PFSK-1 (cell line): ENCODE results near the gene GCNA.
A peak's percentile ranks its signal among the peaks of the same experiment; 100 is the strongest.

Experiments used
- FOXP2 ChIP-seq: optimal IDR thresholded peaks from 2 replicates; pipeline ENCODE3; 2011; ENCODE audit warnings: borderline replicate concordance, control low read depth, inconsistent platforms; ENCODE audit not compliant: insufficient read depth; ENCODE audit errors: extremely low read length, extremely low read depth
- POLR2AphosphoS5 ChIP-seq: IDR thresholded peaks from 2 replicates; pipeline ENCODE4 v1.6.1; 2012; ENCODE audit warnings: low read depth, mild to moderate bottlenecking, control low read depth, low read length, moderate library complexity
- REST ChIP-seq, 2 experiments: IDR thresholded peaks; 2 replicates each; pipeline versions ENCODE4 v1.6.1 to v1.8.0; 2011 to 2012; ENCODE audit warnings: low read depth in 2 of 2, low read length in 2 of 2, control low read depth in 1 of 2, inconsistent platforms in 1 of 2, mild to moderate bottlenecking in 1 of 2, moderate library complexity in 1 of 2; ENCODE audit not compliant: insufficient read depth in 1 of 2
- SIN3A ChIP-seq: IDR thresholded peaks from 2 replicates; pipeline ENCODE4 v1.6.1; 2012; ENCODE audit warnings: mild to moderate bottlenecking, low read length, moderate library complexity, borderline replicate concordance; ENCODE audit not compliant: insufficient read depth
- TAF1 ChIP-seq: IDR thresholded peaks from 2 replicates; pipeline ENCODE4 v1.6.1; 2012; ENCODE audit warnings: low read length, control low read depth, borderline replicate concordance; ENCODE audit not compliant: insufficient read depth

The GCNA gene

GRCh38 chrX:71533851-71534561 lies 44.2 kb upstream of the GCNA start:
- TF ChIP-seq FOXP2 (no peak), REST (IDR thresholded peaks at IDR 0.05; ENCODE audit: insufficient read depth in 1 of 2, low read depth in 2 of 2, low read length in 2 of 2) (no peak), TAF1 (no peak), SIN3A (peak; percentile 31; the same call in 1 of the 2 replicates), POLR2AphosphoS5 (no peak)

- no peak for TF ChIP-seq SIN3A
Observed at GRCh38 chrX:71534773-71535544, 43.3 kb upstream of the GCNA start.

- no peak for TF ChIP-seq FOXP2
- no peak for TF ChIP-seq POLR2AphosphoS5
- no peak for TF ChIP-seq SIN3A
- TF ChIP-seq REST (IDR thresholded peaks at IDR 0.05; ENCODE audit: insufficient read depth in 1 of 2, low read depth in 2 of 2, low read length in 2 of 2), result no peak
- TF ChIP-seq TAF1, result no peak
Observed at GRCh38 chrX:71536285-71536684, 42.0 kb upstream of the GCNA start.

- TF ChIP-seq FOXP2, result no peak
- TF ChIP-seq SIN3A, result no peak
- TF ChIP-seq POLR2AphosphoS5, result no peak
- TF ChIP-seq REST (IDR thresholded peaks at IDR 0.05; ENCODE audit: insufficient read depth in 1 of 2, low read depth in 2 of 2, low read length in 2 of 2), result no peak
- no peak for TF ChIP-seq TAF1
Observed at GRCh38 chrX:71537743-71538142, 40.5 kb upstream of the GCNA start.

GRCh38 chrX:71540801-71541200 lies 37.4 kb upstream of the GCNA start:
- no peak for TF ChIP-seq POLR2AphosphoS5
- no peak for TF ChIP-seq FOXP2
- no peak for TF ChIP-seq TAF1
- TF ChIP-seq SIN3A, result no peak
- no peak for TF ChIP-seq REST (IDR thresholded peaks at IDR 0.05; ENCODE audit: insufficient read depth in 1 of 2, low read depth in 2 of 2, low read length in 2 of 2)
